ENCODE results near the gene MTMR3.
"Not testable (repeated sequence)": the region's sequence is repeated elsewhere in the genome, so short reads cannot be mapped to it uniquely, and the experiment has no call there.

Gene MTMR3

DNA sequence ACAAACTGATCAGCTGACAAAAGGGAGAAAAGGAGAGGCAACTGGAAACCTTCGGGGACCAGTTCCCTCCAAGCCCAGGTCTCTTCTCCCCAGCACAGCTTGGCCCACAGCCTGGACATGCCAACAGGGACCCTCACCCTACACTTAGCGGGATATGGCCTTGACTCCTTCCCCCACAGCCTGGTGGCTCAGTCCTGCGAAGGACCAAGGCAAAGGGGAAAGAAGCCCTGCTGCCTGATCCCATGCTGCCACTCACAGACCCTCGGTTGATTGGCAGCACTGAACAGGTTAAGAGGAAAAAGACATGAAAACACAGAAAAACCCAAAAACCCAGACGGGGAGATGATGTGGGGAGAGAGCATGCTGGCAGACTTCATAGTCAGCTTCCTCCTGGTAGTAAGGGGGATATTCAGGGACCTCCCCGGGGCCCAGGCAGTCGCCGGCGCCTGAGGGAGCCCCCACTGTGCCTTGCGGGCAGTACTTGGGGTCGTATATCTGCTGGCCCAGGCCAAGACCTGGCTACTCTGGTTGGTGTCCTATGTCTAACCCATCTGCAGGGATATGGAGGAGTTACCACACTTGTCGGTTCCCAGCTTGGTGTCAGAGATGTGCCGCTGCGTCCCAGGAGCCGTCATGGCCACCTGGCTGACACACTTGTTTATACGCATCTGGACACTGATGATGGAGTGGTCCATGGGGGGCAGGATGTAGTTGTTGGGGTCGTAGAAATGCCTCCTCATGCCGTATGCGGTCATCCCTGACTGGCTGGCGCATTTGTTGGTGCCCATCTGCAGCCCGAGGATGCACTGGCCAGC lies 163.1 kb downstream of the MTMR3 start:
- no peak for DNase-seq (ENCODE audit: low read depth in 3 of 3, low spot score in 1 of 3)

- no peak for DNase-seq (ENCODE audit: low read depth in 3 of 3, low spot score in 1 of 3)
Measured at GRCh38 chr22:30046716-30047363, 163.9 kb downstream of the MTMR3 start.

GRCh38 chr22:30047364-30047738 lies 164.4 kb downstream of the MTMR3 start:
- DNase-seq (ENCODE audit: low read depth in 3 of 3, low spot score in 1 of 3): no peak

DNA sequence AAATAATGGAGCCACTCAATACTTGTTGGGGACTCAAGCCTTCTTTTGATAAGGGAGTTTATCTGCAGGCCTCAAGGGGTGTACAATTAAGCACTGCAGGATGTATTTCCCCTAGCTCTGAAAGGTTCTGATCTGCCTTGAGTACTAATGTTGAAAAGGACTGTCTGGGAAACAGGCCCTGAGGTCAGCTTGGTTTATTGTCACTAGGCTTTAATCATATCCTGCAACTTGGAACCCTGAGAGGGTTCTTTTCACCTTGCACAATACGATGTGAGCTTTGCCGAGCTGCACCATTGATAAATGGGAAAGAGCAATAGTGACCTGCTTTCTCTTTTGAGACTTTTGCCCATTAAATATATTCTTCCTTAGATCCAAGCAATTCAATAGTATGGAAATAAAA lies 165.7 kb downstream of the MTMR3 start:
- DNase-seq (ENCODE audit: low read depth in 3 of 3, low spot score in 1 of 3): no peak

DNA sequence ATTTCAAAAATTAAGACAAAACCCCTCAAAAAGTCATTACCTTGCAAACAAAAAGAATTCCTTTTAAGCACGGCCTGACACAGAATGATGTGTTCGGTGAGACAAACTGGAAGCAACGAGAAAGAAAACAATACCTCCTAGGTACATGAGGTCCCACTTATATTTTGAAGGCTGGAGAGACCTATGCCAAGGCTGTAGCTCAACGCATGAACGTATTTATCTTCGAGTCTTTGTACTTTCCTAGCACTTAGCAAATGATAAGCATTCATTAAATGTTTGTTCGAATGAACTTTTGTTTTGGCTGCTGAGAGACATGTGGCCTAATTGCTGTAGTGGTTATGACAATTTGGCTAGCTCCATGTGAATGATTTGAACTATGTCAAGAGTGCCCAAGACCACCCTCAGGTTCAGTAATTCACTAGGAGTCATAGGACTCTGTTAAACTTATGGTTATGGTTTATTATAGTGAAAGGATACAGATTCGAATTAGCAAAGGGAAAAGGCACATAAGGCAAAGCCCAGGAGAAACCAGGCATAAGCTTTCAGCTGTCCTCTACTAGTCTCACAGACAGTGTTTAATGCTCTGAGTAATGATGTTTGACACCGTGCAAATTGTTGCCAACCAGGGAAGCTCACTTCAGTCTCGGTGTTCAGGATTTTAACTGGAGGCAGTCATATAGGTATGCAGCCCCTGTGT lies 171.2 kb downstream of the MTMR3 start:
- no peak for DNase-seq (ENCODE audit: low read depth in 3 of 3, low spot score in 1 of 3)

GRCh38 chr22:30054764-30055069 lies 171.7 kb downstream of the MTMR3 start:
- DNase-seq (ENCODE audit: low read depth in 3 of 3, low spot score in 1 of 3): no peak

- no peak for DNase-seq (ENCODE audit: low read depth in 3 of 3, low spot score in 1 of 3)
Measured at GRCh38 chr22:30056015-30056414, 173.0 kb downstream of the MTMR3 start.

GRCh38 chr22:30057375-30057774 lies 174.4 kb downstream of the MTMR3 start:
- no peak for DNase-seq (ENCODE audit: low read depth in 3 of 3, low spot score in 1 of 3)

GRCh38 chr22:30059346-30060020 lies 176.5 kb downstream of the MTMR3 start:
- DNase-seq (ENCODE audit: low read depth in 3 of 3, low spot score in 1 of 3): not testable (repeated sequence)

DNA sequence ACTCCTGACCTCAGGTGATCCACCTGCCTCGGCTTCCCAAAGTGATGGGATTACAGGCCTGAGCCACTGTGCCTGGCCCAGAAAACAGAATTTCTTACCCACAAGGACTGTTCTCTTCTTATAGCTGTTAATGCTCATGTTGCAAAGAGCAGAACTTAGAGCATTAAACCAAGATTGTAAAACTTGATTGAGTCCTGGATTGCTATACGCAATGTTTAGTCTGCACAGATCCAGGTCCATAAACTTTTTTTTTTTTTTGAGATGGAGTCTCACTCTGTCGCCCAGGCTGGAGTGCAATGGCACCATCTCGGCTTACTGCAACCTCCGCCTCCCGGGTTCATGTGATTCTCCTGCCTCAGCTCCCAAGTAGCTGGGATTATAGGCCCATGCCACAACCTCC lies 178.1 kb downstream of the MTMR3 start:
- DNase-seq (ENCODE audit: low read depth in 3 of 3, low spot score in 1 of 3): not testable (repeated sequence)

DNA sequence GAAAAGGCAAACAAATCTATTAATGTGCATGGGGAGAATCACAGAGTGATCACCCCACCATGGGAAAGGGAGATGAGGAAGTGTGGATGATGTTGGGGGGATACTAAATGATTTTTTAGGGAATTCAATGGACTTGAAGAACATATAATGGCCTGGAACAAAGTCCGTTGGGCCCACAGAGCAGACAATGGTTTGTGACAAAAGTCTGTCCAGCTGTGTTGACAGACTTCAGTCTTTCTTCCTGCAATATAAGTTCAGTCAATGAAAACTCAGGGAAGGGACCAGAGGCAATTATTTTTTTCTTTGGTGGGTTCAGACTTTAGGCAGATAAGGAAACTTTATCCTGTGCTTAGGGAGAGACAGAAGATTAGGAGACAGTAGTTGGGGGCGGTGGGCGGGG lies 179.3 kb downstream of the MTMR3 start:
- no peak for DNase-seq (ENCODE audit: low read depth in 3 of 3, low spot score in 1 of 3)

- no peak for DNase-seq (ENCODE audit: low read depth in 3 of 3, low spot score in 1 of 3)
Measured at GRCh38 chr22:30062950-30063349, 180.0 kb downstream of the MTMR3 start.

- DNase-seq (ENCODE audit: low read depth in 3 of 3, low spot score in 1 of 3): no peak
Measured at GRCh38 chr22:30064172-30064571, 181.2 kb downstream of the MTMR3 start.

- no peak for DNase-seq (ENCODE audit: low read depth in 3 of 3, low spot score in 1 of 3)
Measured at GRCh38 chr22:30073743-30074142, 190.8 kb downstream of the MTMR3 start.

DNA sequence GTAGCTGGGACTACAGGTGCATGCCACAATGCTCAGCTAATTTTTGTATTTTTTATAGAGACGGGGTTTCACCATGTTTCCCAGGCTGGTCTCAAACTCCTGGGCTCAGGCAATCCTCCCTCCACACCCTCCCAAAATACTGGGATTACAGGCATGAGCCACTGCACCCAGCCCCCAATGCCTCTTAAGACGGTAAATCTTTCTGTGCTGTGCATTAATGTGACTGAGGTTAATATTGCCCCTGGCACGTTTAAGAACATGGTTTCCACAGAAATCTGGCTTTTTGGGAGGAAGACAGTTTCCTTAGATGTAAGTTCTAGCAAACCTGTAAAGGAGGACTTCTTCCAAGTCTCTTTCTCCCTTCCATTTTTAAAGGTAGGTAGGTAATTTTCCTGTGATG lies 191.2 kb downstream of the MTMR3 start:
- DNase-seq (ENCODE audit: low read depth in 3 of 3, low spot score in 1 of 3): no peak

- no peak for DNase-seq (ENCODE audit: low read depth in 3 of 3, low spot score in 1 of 3)
Measured at GRCh38 chr22:30074994-30075393, 192.0 kb downstream of the MTMR3 start.

DNA sequence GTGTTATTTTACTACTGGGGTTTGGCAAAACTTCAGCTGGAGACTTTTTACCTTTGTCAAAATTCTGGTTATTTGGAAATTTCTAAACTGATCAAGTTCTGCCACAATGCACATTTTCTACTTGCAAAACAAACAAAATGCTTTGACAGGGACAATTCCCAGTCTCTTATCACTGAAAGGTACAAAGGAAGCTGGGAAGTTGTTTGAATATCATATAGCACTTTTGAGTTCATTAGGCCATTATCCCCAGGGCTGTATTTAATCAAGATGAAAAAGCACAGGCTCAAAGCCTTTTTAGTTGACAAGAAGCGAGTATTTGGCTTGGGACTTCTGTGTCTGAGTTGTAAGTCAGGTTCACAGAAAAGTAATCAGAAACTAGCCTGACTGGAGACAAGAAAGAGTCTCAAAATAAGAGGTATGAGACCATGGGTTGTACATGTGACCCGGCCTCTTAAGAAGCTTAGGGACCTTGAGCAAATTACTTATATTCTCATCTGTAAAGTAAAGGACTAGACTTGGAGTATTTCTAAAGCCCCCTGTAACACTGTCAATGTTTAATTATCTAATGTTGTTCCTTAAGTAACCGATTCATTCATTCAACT lies 194.4 kb downstream of the MTMR3 start:
- DNase-seq (ENCODE audit: low read depth in 3 of 3, low spot score in 1 of 3): no peak

GRCh38 chr22:30078320-30079311 lies 195.6 kb downstream of the MTMR3 start:
- DNase-seq (ENCODE audit: low read depth in 3 of 3, low spot score in 1 of 3): no peak

GRCh38 chr22:30079952-30080533 lies 197.1 kb downstream of the MTMR3 start, which contains the start of gene HORMAD2:
TSS of gene HORMAD2 (plus strand) at chr22:30080464. CDS start at chr22:30093953, 13,489 bp downstream.
- no peak for DNase-seq (ENCODE audit: low read depth in 3 of 3, low spot score in 1 of 3)

Measured in stimulated activated CD4-positive, alpha-beta T cell treated with anti-CD3 and anti-CD28 coated beads, TNF-alpha, amount 100 ng/mL, for 1 hour (primary cell).